Middle frontal gyrus (tissue), 1 donor: ENCODE measurements around the gene KRTAP7-1.

Experiments
- DNase-seq: peaks from one replicate; pipeline ENCODE4 v3.0.0-alpha.2; 2015; ENCODE audit warnings: low spot score; ENCODE audit errors: extremely low spot score

KRTAP7-1 gene

GRCh38 chr21:30829659-30830058 lies at the start of gene KRTAP7-1:
Gene KRTAP7-1, minus strand, starts transcription at chr21:30829759. Its CDS starts 61 bp downstream, at chr21:30829698.
- DNase-seq = no peak

- no peak for DNase-seq
These were observed 45.0 kb upstream of the KRTAP7-1 start for GRCh38 chr21:30874526-30874925.

- no peak for DNase-seq
These were observed 18.3 kb upstream of the KRTAP7-1 start for GRCh38 chr21:30847627-30848500.

GRCh38 chr21:30842990-30843389 lies 13.4 kb upstream of the KRTAP7-1 start:
- DNase-seq = no peak

- DNase-seq = no peak
These were observed 9.7 kb upstream of the KRTAP7-1 start for GRCh38 chr21:30839304-30839703.

- DNase-seq = no peak
These were observed 9.0 kb upstream of the KRTAP7-1 start for GRCh38 chr21:30838536-30838935.

GRCh38 chr21:30831194-30831765 lies 1.7 kb upstream of the KRTAP7-1 start:
- DNase-seq = no peak

GRCh38 chr21:30818837-30819610 lies 10.5 kb downstream of the KRTAP7-1 start:
- no peak for DNase-seq

GRCh38 chr21:30813174-30813573 lies 16.4 kb downstream of the KRTAP7-1 start, which contains the start of gene KRTAP8-1:
Gene KRTAP8-1, minus strand, starts transcription at chr21:30813274. Its CDS starts 54 bp downstream, at chr21:30813220.
- DNase-seq = no peak

GRCh38 chr21:30800605-30801004 lies 29.0 kb downstream of the KRTAP7-1 start:
- no peak for DNase-seq

- no peak for DNase-seq
These were observed 35.8 kb downstream of the KRTAP7-1 start for GRCh38 chr21:30793581-30794314.

GRCh38 chr21:30779249-30779648 lies 50.3 kb downstream of the KRTAP7-1 start:
- no peak for DNase-seq
